WTC11 (cell line): Measurements from ENCODE around the gene NEDD9. TPM values are rescaled to one million over a fixed set of nuclear protein-coding genes. Genes with fewer than 3 reads are reported as not detected.

Experiments
- ATAC-seq: fragments of 200-7000 bp; cut with Tn5 transposase; 2 replicates; pipeline ENCODE4 v1.10.0; 2021; ENCODE audit warnings: mild to moderate bottlenecking, moderate library complexity
- CTCF ChIA-PET: fragments of 300-600 bp; sonication (Branson Sonifier 250); formaldehyde crosslinking; loops from one replicate; lab custom pipeline; 2021; ENCODE audit warnings: antibody characterized with exemption; lab: Charles Lee
- POLR2A ChIA-PET: fragments of 350-600 bp; sonication (Branson Sonifier 250); formaldehyde crosslinking; loops from one replicate; lab custom pipeline; 2021; ENCODE audit warnings: antibody characterized with exemption; lab: Charles Lee
- DNase-seq: peaks from one replicate; pipeline ENCODE4 v3.0.0; 2021; ENCODE audit warnings: low spot score
- H3K27ac Mint-ChIP-seq: 2 replicates; pipeline ENCODE4 v1.8.0; 2021; ENCODE audit warnings: mixed read lengths
- H3K27me3 Mint-ChIP-seq: 2 replicates; pipeline ENCODE4 v1.8.0; 2021; ENCODE audit warnings: low read depth, mild to moderate bottlenecking, moderate library complexity, mixed read lengths
- H3K36me3 Mint-ChIP-seq: 2 replicates; pipeline ENCODE4 v1.8.0; 2021; ENCODE audit warnings: mixed read lengths
- H3K4me1 Mint-ChIP-seq: 2 replicates; pipeline ENCODE4 v1.8.0; 2022; ENCODE audit warnings: mixed read lengths
- H3K4me3 Mint-ChIP-seq: 2 replicates; pipeline ENCODE4 v1.8.0; 2021; ENCODE audit warnings: mild to moderate bottlenecking, moderate library complexity, mixed read lengths
- H3K9me3 Mint-ChIP-seq: 2 replicates; pipeline ENCODE4 v1.8.0; 2021; ENCODE audit warnings: mixed read lengths
- CREB1 ChIP-seq: sonication (generic); formaldehyde crosslinking; IDR thresholded peaks from 2 replicates; pipeline ENCODE4 v1.8.0; 2023; ENCODE audit warnings: mild to moderate bottlenecking, missing genetic modification reagents
- ELF4 ChIP-seq: sonication (generic); formaldehyde crosslinking; IDR thresholded peaks from 2 replicates; pipeline ENCODE4 v1.8.1; 2022; ENCODE audit warnings: low read depth, mild to moderate bottlenecking, moderate library complexity, missing genetic modification reagents
- GABPB1 ChIP-seq: sonication (generic); formaldehyde crosslinking; IDR thresholded peaks from 2 replicates; pipeline ENCODE4 v1.8.1; 2023; ENCODE audit warnings: mild to moderate bottlenecking, missing genetic modification reagents
- KAT7 ChIP-seq: sonication (generic); formaldehyde crosslinking; IDR thresholded peaks from 2 replicates; pipeline ENCODE4 v1.8.1; 2023; ENCODE audit warnings: missing genetic modification reagents, mild to moderate bottlenecking, borderline replicate concordance
- NFATC4 ChIP-seq: fragments of 250-450 bp; sonication (Bioruptor Pico); IDR thresholded peaks from 2 replicates; pipeline ENCODE4 v1.9.0; 2021; ENCODE audit warnings: mild to moderate bottlenecking
- NFYB ChIP-seq: sonication (generic); formaldehyde crosslinking; conservative IDR thresholded peaks from 2 replicates; pipeline ENCODE4 v1.8.0; 2022; ENCODE audit warnings: low read depth, missing genetic modification reagents
- NR2C2 ChIP-seq: sonication (generic); formaldehyde crosslinking; IDR thresholded peaks from 2 replicates; pipeline ENCODE4 v1.8.0; 2022; ENCODE audit warnings: mild to moderate bottlenecking, missing genetic modification reagents
- RORB ChIP-seq: fragments of 250-450 bp; sonication (Bioruptor Pico); IDR thresholded peaks from 2 replicates; pipeline ENCODE4 v1.9.0; 2021; ENCODE audit warnings: mild to moderate bottlenecking
- TEAD4 ChIP-seq: sonication (generic); formaldehyde crosslinking; IDR thresholded peaks from 2 replicates; pipeline ENCODE4 v1.8.0; 2022; ENCODE audit warnings: mild to moderate bottlenecking, missing genetic modification reagents
- ZNF138 ChIP-seq: sonication (generic); formaldehyde crosslinking; conservative IDR thresholded peaks from 2 replicates; pipeline ENCODE4 v1.8.1; 2022; ENCODE audit warnings: mild to moderate bottlenecking, moderate library complexity, missing genetic modification reagents
- ZNF219 ChIP-seq: sonication (generic); formaldehyde crosslinking; IDR thresholded peaks from 2 replicates; pipeline ENCODE4 v1.8.0; 2023; ENCODE audit warnings: missing genetic modification reagents, mild to moderate bottlenecking, borderline replicate concordance
- ZNF423 ChIP-seq: fragments of 250-450 bp; sonication (Bioruptor Pico); IDR thresholded peaks from 2 replicates; pipeline ENCODE4 v2.1.2; 2022; ENCODE audit warnings: mild to moderate bottlenecking, moderate library complexity
- total RNA-seq: library from RNA; stranded (reverse); gene quantifications from 3 replicates; pipeline ENCODE4 v1.2.3, GENCODE V29; 2021
- TF ChIP-seq, protein P1 (sequence below): sonication (generic); formaldehyde crosslinking; IDR thresholded peaks from 2 replicates; pipeline ENCODE4 v1.8.1; 2022; ENCODE audit warnings: low read depth, mild to moderate bottlenecking, moderate library complexity, missing genetic modification reagents, borderline replicate concordance
- TF ChIP-seq, protein P2 (sequence below): fragments of 250-450 bp; sonication (Bioruptor Pico); IDR thresholded peaks from 2 replicates; pipeline ENCODE4 v1.8.0; 2021; ENCODE audit warnings: mild to moderate bottlenecking
- TF ChIP-seq, protein P3 (sequence below): sonication (generic); formaldehyde crosslinking; IDR thresholded peaks from 2 replicates; pipeline ENCODE4 v1.8.1; 2023; ENCODE audit warnings: mild to moderate bottlenecking, missing genetic modification reagents, moderate library complexity
- TF ChIP-seq, protein P4 (sequence below): sonication (generic); formaldehyde crosslinking; IDR thresholded peaks from 2 replicates; pipeline ENCODE4 v1.8.1; 2022; ENCODE audit warnings: low read depth, missing genetic modification reagents, borderline replicate concordance
- TF ChIP-seq, protein P5 (sequence below): sonication (generic); formaldehyde crosslinking; IDR thresholded peaks from 2 replicates; pipeline ENCODE4 v1.8.0; 2022; ENCODE audit warnings: mild to moderate bottlenecking, missing genetic modification reagents

The NEDD9 gene
- total RNA-seq, 1 experiment from 2014 or later: 9.8 TPM

DNA sequence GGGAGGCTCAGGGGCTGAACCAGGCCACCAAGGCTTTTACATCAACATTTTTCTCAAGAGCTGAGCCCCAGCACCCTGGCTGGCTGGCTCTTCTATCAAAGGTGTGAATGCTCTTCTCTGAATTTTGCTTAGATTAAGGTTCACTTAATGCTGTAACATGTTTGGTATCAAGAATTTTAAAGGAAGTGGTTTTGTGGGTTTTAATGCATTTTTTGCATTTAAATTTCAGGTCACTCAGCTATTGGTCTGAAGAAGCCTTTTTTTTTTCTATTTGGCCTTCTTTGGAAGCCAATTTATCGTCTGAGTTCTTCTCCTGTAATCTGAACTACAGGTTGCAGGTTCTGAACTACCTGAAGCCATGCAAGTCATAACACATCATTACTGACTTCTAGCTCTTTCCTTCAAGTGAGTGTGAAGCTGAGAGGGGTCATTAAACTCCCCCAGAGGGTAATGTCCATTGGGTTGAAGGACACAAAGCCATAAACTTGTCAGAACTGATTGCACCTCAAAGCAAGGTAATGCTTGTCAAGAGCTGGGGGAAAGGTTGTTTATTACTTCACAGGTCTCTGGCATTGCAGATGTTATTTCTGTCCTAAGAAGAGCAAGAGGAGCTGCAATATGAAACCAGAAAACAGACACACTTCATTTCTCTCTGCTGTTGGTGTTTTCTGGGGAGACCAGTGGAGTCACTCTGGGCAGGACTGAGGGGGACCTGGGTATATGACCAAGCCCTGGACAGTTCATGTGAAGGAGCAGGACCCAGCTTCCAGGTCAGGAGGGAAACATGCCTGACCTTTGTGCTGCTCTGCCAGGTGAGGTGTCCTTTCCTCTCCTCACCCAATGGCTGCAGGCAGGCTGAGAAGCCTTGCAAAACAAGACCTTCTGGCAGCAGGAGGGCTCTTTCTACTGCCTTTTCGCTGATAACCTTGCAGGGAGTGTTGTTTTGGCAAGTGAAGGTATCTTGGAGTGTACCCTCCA, 26.1 kb upstream of the NEDD9 start:
- H3K27ac Mint-ChIP-seq: 0 out of 2 replicates have a peak overlapping the region, but pooled peaks have one; percentile 8
- no peak overlapping the region for H3K4me3 Mint-ChIP-seq
- peaks cover 2% of the 10 kb centered on the region for H3K27me3 Mint-ChIP-seq
- peaks cover 14% of the 10 kb centered on the region for H3K4me1 Mint-ChIP-seq
- H3K36me3 Mint-ChIP-seq: no peaks in the 10 kb centered on the region
- DNase-seq: no peak
- CTCF ChIA-PET: interaction anchor here (1.5 kb wide), 1 partner anchor 17 kb away, joined by 4 read pairs; no protein-coding TSS in a partner anchor
- no peak for TF ChIP-seq ZNF219
- TF ChIP-seq, protein P1, sequence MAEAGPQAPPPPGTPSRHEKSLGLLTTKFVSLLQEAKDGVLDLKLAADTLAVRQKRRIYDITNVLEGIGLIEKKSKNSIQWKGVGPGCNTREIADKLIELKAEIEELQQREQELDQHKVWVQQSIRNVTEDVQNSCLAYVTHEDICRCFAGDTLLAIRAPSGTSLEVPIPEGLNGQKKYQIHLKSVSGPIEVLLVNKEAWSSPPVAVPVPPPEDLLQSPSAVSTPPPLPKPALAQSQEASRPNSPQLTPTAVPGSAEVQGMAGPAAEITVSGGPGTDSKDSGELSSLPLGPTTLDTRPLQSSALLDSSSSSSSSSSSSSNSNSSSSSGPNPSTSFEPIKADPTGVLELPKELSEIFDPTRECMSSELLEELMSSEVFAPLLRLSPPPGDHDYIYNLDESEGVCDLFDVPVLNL (CRISPR knock-in tag): no peak
- TF ChIP-seq, all 79 proteins: peak for 0
- POLR2A ChIA-PET: no interaction called here
- peak; percentile 72 for ATAC-seq
- H3K9me3 Mint-ChIP-seq: 0 out of 2 replicates have a peak, but pooled peaks cover 1% of the 10 kb centered on the region

DNA sequence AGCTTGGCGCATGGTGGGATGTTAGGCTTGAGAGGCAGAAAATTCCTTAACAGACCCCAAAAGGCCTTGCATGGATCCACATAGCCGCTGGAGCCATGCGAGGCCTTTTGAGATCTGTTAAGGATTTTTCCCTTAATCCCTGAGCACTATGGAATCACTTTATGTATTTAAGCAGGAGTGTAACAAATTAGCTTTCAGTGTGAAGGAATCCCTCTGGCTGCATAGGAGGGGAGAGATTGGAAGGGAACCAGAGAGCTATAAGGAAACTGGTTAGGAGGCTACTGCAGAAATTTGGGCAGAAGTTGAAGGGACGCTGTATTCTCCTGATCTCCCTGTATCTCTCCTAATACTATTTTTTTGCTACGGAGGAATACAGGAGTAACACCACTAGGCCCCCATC, 23.1 kb upstream of the NEDD9 start:
- ChIA-PET POLR2A (no interaction called here), CTCF (no interaction called here)
- Mint-ChIP-seq H3K4me1 (peaks cover 13% of the 10 kb centered on the region), H3K4me3 (no peak overlapping the region), H3K27ac (no peak overlapping the region), H3K9me3 (no peaks in the 10 kb centered on the region), H3K27me3 (no peaks in the 10 kb centered on the region; the same call in 1 of the 2 replicates), H3K36me3 (no peaks in the 10 kb centered on the region)
- no peak for TF ChIP-seq TEAD4 (CRISPR knock-in tag)
- TF ChIP-seq, protein P2, sequence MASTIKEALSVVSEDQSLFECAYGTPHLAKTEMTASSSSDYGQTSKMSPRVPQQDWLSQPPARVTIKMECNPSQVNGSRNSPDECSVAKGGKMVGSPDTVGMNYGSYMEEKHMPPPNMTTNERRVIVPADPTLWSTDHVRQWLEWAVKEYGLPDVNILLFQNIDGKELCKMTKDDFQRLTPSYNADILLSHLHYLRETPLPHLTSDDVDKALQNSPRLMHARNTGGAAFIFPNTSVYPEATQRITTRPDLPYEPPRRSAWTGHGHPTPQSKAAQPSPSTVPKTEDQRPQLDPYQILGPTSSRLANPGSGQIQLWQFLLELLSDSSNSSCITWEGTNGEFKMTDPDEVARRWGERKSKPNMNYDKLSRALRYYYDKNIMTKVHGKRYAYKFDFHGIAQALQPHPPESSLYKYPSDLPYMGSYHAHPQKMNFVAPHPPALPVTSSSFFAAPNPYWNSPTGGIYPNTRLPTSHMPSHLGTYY (CRISPR knock-in tag): no peak
- TF ChIP-seq, protein P3, sequence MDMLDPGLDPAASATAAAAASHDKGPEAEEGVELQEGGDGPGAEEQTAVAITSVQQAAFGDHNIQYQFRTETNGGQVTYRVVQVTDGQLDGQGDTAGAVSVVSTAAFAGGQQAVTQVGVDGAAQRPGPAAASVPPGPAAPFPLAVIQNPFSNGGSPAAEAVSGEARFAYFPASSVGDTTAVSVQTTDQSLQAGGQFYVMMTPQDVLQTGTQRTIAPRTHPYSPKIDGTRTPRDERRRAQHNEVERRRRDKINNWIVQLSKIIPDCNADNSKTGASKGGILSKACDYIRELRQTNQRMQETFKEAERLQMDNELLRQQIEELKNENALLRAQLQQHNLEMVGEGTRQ (CRISPR knock-in tag): no peak
- no peak for TF ChIP-seq KAT7 (CRISPR knock-in tag)
- TF ChIP-seq CREB1 (CRISPR knock-in tag): no peak
- TF ChIP-seq, protein P4, sequence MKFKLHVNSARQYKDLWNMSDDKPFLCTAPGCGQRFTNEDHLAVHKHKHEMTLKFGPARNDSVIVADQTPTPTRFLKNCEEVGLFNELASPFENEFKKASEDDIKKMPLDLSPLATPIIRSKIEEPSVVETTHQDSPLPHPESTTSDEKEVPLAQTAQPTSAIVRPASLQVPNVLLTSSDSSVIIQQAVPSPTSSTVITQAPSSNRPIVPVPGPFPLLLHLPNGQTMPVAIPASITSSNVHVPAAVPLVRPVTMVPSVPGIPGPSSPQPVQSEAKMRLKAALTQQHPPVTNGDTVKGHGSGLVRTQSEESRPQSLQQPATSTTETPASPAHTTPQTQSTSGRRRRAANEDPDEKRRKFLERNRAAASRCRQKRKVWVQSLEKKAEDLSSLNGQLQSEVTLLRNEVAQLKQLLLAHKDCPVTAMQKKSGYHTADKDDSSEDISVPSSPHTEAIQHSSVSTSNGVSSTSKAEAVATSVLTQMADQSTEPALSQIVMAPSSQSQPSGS (CRISPR knock-in tag): no peak
- DNase-seq: no peak
- ATAC-seq: no peak

DNA sequence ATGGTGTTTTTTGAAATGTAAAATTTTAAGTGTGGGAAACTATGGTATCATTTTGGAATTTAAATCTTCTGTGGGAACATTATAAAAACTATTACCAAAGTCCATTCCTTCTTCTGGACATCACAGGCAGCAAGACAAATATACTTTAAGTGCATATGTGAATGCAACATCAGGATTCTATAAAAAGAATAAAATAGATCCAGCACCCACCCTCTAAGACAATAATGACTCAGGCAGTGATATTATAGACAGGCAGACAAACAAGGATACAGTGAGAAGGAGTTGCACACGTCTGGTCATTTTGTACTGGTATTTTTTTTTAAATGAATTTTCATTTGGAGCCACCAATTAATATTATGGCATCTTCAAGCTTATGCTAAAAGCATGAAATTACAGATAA, 21.1 kb upstream of the NEDD9 start:
- ChIA-PET CTCF (interaction anchor here (1.0 kb wide), 1 partner anchor 12 kb away, joined by 4 read pairs; no protein-coding TSS in a partner anchor), POLR2A (no interaction called here)
- no peak overlapping the region for H3K4me3 Mint-ChIP-seq
- TF ChIP-seq, protein P4 (CRISPR knock-in tag): no peak
- TF ChIP-seq ZNF219: no peak
- TF ChIP-seq ZNF138 (CRISPR knock-in tag): no peak
- TF ChIP-seq ELF4 (CRISPR knock-in tag): no peak
- TF ChIP-seq, protein P5, sequence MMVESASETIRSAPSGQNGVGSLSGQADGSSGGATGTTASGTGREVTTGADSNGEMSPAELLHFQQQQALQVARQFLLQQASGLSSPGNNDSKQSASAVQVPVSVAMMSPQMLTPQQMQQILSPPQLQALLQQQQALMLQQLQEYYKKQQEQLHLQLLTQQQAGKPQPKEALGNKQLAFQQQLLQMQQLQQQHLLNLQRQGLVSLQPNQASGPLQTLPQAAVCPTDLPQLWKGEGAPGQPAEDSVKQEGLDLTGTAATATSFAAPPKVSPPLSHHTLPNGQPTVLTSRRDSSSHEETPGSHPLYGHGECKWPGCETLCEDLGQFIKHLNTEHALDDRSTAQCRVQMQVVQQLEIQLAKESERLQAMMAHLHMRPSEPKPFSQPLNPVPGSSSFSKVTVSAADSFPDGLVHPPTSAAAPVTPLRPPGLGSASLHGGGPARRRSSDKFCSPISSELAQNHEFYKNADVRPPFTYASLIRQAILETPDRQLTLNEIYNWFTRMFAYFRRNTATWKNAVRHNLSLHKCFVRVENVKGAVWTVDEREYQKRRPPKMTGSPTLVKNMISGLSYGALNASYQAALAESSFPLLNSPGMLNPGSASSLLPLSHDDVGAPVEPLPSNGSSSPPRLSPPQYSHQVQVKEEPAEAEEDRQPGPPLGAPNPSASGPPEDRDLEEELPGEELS (CRISPR knock-in tag): no peak
- no peak for TF ChIP-seq NFYB (CRISPR knock-in tag)
- TF ChIP-seq ZNF423 (CRISPR knock-in tag): no peak
- no peak for TF ChIP-seq GABPB1 (CRISPR knock-in tag)
- no peak for TF ChIP-seq RORB (CRISPR knock-in tag)
- TF ChIP-seq NR2C2: no peak
- TF ChIP-seq NFATC4 (CRISPR knock-in tag): no peak

More for the DNA sequence above, 21.1 kb upstream of the NEDD9 start:
- H3K27ac Mint-ChIP-seq: no peak overlapping the region
- H3K9me3 Mint-ChIP-seq: peaks cover 13% of the 10 kb centered on the region
- peaks cover 12% of the 10 kb centered on the region for H3K4me1 Mint-ChIP-seq
- H3K27me3 Mint-ChIP-seq: no peaks in the 10 kb centered on the region
- H3K36me3 Mint-ChIP-seq: peaks cover 10% of the 10 kb centered on the region
- ATAC-seq (no peak), DNase-seq (no peak)
